Uterus (tissue), 4 donors: ENCODE measurements around the gene MEF2C. TPM values are rescaled to one million over a fixed set of nuclear protein-coding genes. Genes with fewer than 3 reads are reported as not detected.

Source experiments
- DNase-seq, 2 donors: peaks; one replicate each; pipeline ENCODE4 v3.0.0-alpha.2; 2019 to 2020
- H3K27ac ChIP-seq, 2 donors: fragments of 200-600 bp; sonication (generic); 1 replicate in 1 of 2; 2 replicates in 1 of 2; pipeline ENCODE4 v1.5.1; 2016 to 2018
- H3K27me3 ChIP-seq, 2 donors: fragments of 200-600 bp; sonication (generic); one replicate each; pipeline ENCODE4 v1.5.1; 2018 to 2019; ENCODE audit warnings: control low read depth in 1 of 2
- H3K36me3 ChIP-seq, 2 donors: fragments of 200-600 bp; sonication (generic); one replicate each; pipeline ENCODE4 v1.5.1; 2019; ENCODE audit warnings: control low read depth in 1 of 2
- H3K4me1 ChIP-seq, 2 donors: fragments of 200-600 bp; sonication (generic); one replicate each; pipeline ENCODE4 v1.5.1; 2018 to 2019; ENCODE audit warnings: control low read depth in 1 of 2
- H3K4me3 ChIP-seq, 2 donors: fragments of 200-600 bp; sonication (generic); 1 replicate in 1 of 2; 2 replicates in 1 of 2; pipeline ENCODE4 v1.5.1; 2018 to 2019; ENCODE audit warnings: mild to moderate bottlenecking in 1 of 2
- H3K9me3 ChIP-seq, 2 donors: fragments of 200-600 bp; sonication (generic); one replicate each; pipeline ENCODE4 v1.5.1; 2019; ENCODE audit warnings: control low read depth in 1 of 2
- POLR2A ChIP-seq, 2 donors: fragments of 450-650 bp; IDR thresholded peaks; one replicate each; pipeline ENCODE4 v1.6.1; 2016; ENCODE audit warnings: antibody characterized with exemption in 2 of 2, mild to moderate bottlenecking in 1 of 2, moderate library complexity in 1 of 2
- intact Hi-C: fragments of 100-400 bp; cut with DNase I; formaldehyde crosslinking; loops from one replicate; pipeline ENCODE4 v1.15.1; 2023; ENCODE audit warnings: low total_unique reads
- small RNA-seq: library from RNA; depleted of rRNA; stranded (forward); fragments of <200 nt; gene quantifications from one replicate; pipeline ENCODE3, GENCODE V24; 2016
- total RNA-seq, 4 donors: library from RNA; depleted of rRNA in 3 of 4; stranded (reverse); fragments of >200 nt in 3 of 4; gene quantifications; one replicate each; pipeline versions ENCODE4 v1.1.0 to v1.2.4, GENCODE V29; 2014 to 2023
- TF ChIP-seq, protein P1 (sequence below), 4 experiments: fragments of 200-600 bp in 2 of 4; fragments of 450-650 bp in 2 of 4; sonication (generic) in 2 of 4; IDR thresholded peaks; one replicate each; pipeline ENCODE4 v1.5.1; 2016 to 2019; ENCODE audit warnings: antibody characterized with exemption in 4 of 4, mild to moderate bottlenecking in 2 of 4, moderate library complexity in 1 of 4
- donor health status: DM: yes; HTN: yes; CAD: no.

Gene MEF2C
- total RNA-seq, 4 donors from 2014 or later: 30.3 to 134 (median 70.3) TPM

DNA sequence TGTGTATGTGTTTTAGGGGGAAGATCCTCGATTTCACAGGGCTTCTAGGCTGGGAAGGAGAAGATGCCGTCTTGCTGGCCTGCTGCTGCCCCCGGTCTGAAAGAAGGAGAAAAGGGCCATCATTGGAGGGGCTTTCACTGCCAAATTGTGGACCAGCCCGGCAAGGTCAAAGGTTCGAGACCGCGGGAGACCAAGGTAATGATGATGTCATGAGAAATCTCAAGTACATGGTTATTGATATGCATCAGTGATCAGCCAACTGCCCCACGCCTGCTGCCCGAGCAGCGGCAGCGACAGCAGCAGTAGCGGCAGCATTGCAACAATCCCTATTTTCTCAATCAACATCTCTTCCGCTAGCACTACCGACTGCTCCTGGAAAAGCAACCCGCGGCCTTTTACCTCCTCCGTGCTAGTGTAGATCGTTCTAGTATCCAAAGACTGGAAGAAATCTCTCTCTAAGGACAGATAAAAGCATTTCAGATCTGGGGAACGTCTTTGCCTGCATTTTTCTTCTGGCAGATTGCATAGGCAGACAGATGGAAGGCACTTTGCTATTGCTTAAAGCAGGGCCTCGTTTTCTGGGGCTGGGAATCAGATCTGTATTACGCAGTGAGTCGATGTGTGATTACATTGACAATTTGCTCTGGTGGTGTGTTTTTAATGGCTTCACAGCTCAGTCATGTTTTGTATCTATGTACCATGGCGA lies 215.3 kb downstream of the MEF2C start:
- peak overlapping the region in 1 of 2 donors; percentile 32 for H3K27ac ChIP-seq
- H3K4me3 ChIP-seq: no peak overlapping the region
- intact Hi-C loops: no loop called here
- no peaks in the 10 kb centered on the region for H3K36me3 ChIP-seq
- no peak for TF ChIP-seq POLR2A (IDR thresholded peaks at IDR 0.05)
- TF ChIP-seq, protein P1, sequence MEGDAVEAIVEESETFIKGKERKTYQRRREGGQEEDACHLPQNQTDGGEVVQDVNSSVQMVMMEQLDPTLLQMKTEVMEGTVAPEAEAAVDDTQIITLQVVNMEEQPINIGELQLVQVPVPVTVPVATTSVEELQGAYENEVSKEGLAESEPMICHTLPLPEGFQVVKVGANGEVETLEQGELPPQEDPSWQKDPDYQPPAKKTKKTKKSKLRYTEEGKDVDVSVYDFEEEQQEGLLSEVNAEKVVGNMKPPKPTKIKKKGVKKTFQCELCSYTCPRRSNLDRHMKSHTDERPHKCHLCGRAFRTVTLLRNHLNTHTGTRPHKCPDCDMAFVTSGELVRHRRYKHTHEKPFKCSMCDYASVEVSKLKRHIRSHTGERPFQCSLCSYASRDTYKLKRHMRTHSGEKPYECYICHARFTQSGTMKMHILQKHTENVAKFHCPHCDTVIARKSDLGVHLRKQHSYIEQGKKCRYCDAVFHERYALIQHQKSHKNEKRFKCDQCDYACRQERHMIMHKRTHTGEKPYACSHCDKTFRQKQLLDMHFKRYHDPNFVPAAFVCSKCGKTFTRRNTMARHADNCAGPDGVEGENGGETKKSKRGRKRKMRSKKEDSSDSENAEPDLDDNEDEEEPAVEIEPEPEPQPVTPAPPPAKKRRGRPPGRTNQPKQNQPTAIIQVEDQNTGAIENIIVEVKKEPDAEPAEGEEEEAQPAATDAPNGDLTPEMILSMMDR (IDR thresholded peaks at IDR 0.05): no peak
- DNase-seq: no peak
- H3K27me3 ChIP-seq: peaks cover 17 to 85% of the 10 kb centered on the region in 2 donors
- H3K9me3 ChIP-seq: no peaks in the 10 kb centered on the region
- H3K4me1 ChIP-seq: no peaks in the 10 kb centered on the region

Small RNAs within 50 kb of the gene (small RNA-seq; reads per million reads assigned to genes)
- not detected for gene AC008525.2
